NCI-H2196 (cell line): ENCODE data around the gene FAM81A.

Experiments
- DNase-seq: peaks from one replicate; lab custom pipeline; 2025; ENCODE audit not compliant: unreplicated experiment; lab: John Stamatoyannopoulos, UW

The FAM81A gene

GRCh38 chr15:59571606-59572005 lies 133.6 kb downstream of the FAM81A start:
- no peak for DNase-seq
